HL-60 (cell line): Measurements from ENCODE around the gene OR2T1.
"Not testable (repeated sequence)": the region's sequence is repeated elsewhere in the genome, so short reads cannot be mapped to it uniquely, and the experiment has no call there.

ENCODE experiments used
- GABPA ChIP-seq: IDR thresholded peaks from 2 replicates; pipeline ENCODE4 v1.6.1; 2012; ENCODE audit warnings: low read depth
- POLR2AphosphoS5 ChIP-seq: IDR thresholded peaks from 2 replicates; pipeline ENCODE4 v1.6.1; 2012; ENCODE audit warnings: low read depth
- REST ChIP-seq: IDR thresholded peaks from 2 replicates; pipeline ENCODE4 v1.6.1; 2012; ENCODE audit warnings: low read depth; ENCODE audit not compliant: insufficient replicate concordance
- TF ChIP-seq, protein P1 (sequence below): IDR thresholded peaks from one replicate; pipeline ENCODE4 v1.5.1; 2011; ENCODE audit warnings: low read length, control low read depth, inconsistent platforms; ENCODE audit not compliant: insufficient read depth

DNA sequence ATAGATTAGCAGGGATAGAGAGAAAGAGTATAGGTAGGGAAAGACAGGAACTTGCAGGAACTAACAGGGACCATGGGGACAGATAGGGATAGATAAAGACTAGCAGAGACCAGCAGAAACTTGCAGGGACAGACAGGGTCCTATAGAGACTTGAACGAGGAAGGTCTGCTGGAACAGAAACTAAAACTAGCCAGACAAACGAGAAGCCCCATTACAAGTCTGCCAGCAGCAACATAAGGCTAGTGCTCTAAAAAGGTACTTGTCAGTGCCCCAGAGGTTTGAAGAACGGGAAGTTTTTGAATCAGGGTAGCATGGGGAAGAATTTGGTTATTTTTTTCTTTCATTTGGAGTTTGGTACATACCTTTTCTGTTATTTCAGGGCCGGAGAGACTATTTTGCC lies 29.4 kb downstream of the OR2T1 start:
- TF ChIP-seq, protein P1, sequence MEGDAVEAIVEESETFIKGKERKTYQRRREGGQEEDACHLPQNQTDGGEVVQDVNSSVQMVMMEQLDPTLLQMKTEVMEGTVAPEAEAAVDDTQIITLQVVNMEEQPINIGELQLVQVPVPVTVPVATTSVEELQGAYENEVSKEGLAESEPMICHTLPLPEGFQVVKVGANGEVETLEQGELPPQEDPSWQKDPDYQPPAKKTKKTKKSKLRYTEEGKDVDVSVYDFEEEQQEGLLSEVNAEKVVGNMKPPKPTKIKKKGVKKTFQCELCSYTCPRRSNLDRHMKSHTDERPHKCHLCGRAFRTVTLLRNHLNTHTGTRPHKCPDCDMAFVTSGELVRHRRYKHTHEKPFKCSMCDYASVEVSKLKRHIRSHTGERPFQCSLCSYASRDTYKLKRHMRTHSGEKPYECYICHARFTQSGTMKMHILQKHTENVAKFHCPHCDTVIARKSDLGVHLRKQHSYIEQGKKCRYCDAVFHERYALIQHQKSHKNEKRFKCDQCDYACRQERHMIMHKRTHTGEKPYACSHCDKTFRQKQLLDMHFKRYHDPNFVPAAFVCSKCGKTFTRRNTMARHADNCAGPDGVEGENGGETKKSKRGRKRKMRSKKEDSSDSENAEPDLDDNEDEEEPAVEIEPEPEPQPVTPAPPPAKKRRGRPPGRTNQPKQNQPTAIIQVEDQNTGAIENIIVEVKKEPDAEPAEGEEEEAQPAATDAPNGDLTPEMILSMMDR = not testable (repeated sequence)
- not testable (repeated sequence) for TF ChIP-seq REST, POLR2AphosphoS5, GABPA
